HepG2 (cell line): ENCODE results near the gene PRR19. TPM values are rescaled to one million over a fixed set of nuclear protein-coding genes. Genes with fewer than 3 reads are reported as not detected.

Experiments used
- BATF2 ChIP-seq: sonication (generic); formaldehyde crosslinking; IDR thresholded peaks from 2 replicates; pipeline ENCODE4 v1.8.0; 2022; ENCODE audit warnings: mild to moderate bottlenecking, missing genetic modification reagents, moderate library complexity
- CERS6 ChIP-seq: sonication (generic); formaldehyde crosslinking; IDR thresholded peaks from 2 replicates; pipeline ENCODE4 v1.5.0; 2020; ENCODE audit warnings: missing genetic modification reagents
- EP300 ChIP-seq, 3 experiments: sonication (generic) in 1 of 3; formaldehyde crosslinking in 1 of 3; IDR thresholded peaks; 2 replicates each; pipeline versions ENCODE4 v1.5.1 to v1.6.1; 2011 to 2020; ENCODE audit warnings: low read depth in 2 of 3, low read length in 2 of 3, borderline replicate concordance in 1 of 3, improper control_type of control experiment in 1 of 3, mild to moderate bottlenecking in 1 of 3, missing genetic modification reagents in 1 of 3, moderate library complexity in 1 of 3
- FLYWCH1 ChIP-seq: sonication (generic); formaldehyde crosslinking; IDR thresholded peaks from 2 replicates; pipeline ENCODE4 v1.8.1; 2023; ENCODE audit warnings: mild to moderate bottlenecking, missing genetic modification reagents
- GMEB1 ChIP-seq: sonication (generic); formaldehyde crosslinking; IDR thresholded peaks from 2 replicates; pipeline ENCODE4 v1.5.1; 2020; ENCODE audit warnings: missing genetic modification reagents, mild to moderate bottlenecking, borderline replicate concordance
- KMT2B ChIP-seq: IDR thresholded peaks from 2 replicates; pipeline ENCODE4 v1.6.1; 2016; ENCODE audit warnings: missing genetic modification reagents, missing compliant biosample characterization
- MEIS2 ChIP-seq: sonication (generic); formaldehyde crosslinking; IDR thresholded peaks from 2 replicates; pipeline ENCODE4 v1.9.0; 2021; ENCODE audit warnings: mild to moderate bottlenecking, missing genetic modification reagents
- MYNN ChIP-seq: sonication (generic); formaldehyde crosslinking; IDR thresholded peaks from 2 replicates; pipeline ENCODE4 v1.4.0; 2020; ENCODE audit warnings: mild to moderate bottlenecking, low read depth, missing genetic modification reagents
- PHB2 ChIP-seq: fragments of 450-650 bp; IDR thresholded peaks from 2 replicates; pipeline ENCODE4 v1.6.1; 2018; ENCODE audit not compliant: partially characterized antibody
- SATB2 ChIP-seq: sonication (generic); formaldehyde crosslinking; IDR thresholded peaks from 2 replicates; pipeline ENCODE4 v1.5.0; 2020; ENCODE audit warnings: missing genetic modification reagents
- SNAPC5 ChIP-seq: sonication (generic); formaldehyde crosslinking; IDR thresholded peaks from 2 replicates; pipeline ENCODE4 v1.8.1; 2023; ENCODE audit warnings: mild to moderate bottlenecking, missing genetic modification reagents, borderline replicate concordance
- SOX13 ChIP-seq, 3 experiments: fragments of 450-650 bp in 1 of 3; sonication (generic) in 1 of 3; formaldehyde crosslinking in 1 of 3; IDR thresholded peaks in 2 of 3; conservative IDR thresholded peaks in 1 of 3; 2 replicates each; pipeline versions ENCODE4 v1.5.0 to v1.6.1; 2016 to 2020; ENCODE audit warnings: antibody characterized with exemption in 1 of 3, mild to moderate bottlenecking in 1 of 3, missing compliant biosample characterization in 1 of 3, missing genetic modification reagents in 1 of 3, moderate library complexity in 1 of 3
- SRSF9 ChIP-seq: fragments of 200-400 bp; formaldehyde crosslinking; IDR thresholded peaks from 2 replicates; pipeline ENCODE4 v1.6.1; 2018; ENCODE audit warnings: borderline replicate concordance, mild to moderate bottlenecking, low read depth, low read length; ENCODE audit not compliant: insufficient read depth, poor library complexity, severe bottlenecking
- TAF1 ChIP-seq: sonication (generic); formaldehyde crosslinking; IDR thresholded peaks from 2 replicates; pipeline ENCODE4 v1.4.0; 2020; ENCODE audit warnings: missing genetic modification reagents
- THRA ChIP-seq: sonication (generic); formaldehyde crosslinking; IDR thresholded peaks from 2 replicates; pipeline ENCODE4 v1.4.0; 2020; ENCODE audit warnings: missing genetic modification reagents, borderline replicate concordance
- ZBTB38 ChIP-seq: sonication (generic); formaldehyde crosslinking; IDR thresholded peaks from 2 replicates; pipeline ENCODE4 v1.5.1; 2020; ENCODE audit warnings: mild to moderate bottlenecking, missing genetic modification reagents
- ZNF292 ChIP-seq: sonication (generic); formaldehyde crosslinking; IDR thresholded peaks from 2 replicates; pipeline ENCODE4 v1.8.1; 2022; ENCODE audit warnings: mild to moderate bottlenecking, low read depth, missing genetic modification reagents, borderline replicate concordance
- ZNF44 ChIP-seq: sonication (generic); formaldehyde crosslinking; IDR thresholded peaks from 2 replicates; pipeline ENCODE4 v1.5.1; 2020; ENCODE audit warnings: mild to moderate bottlenecking, missing genetic modification reagents
- ZNF557 ChIP-seq: sonication (generic); formaldehyde crosslinking; IDR thresholded peaks from 2 replicates; pipeline ENCODE4 v1.4.0; 2020; ENCODE audit warnings: missing genetic modification reagents
- ZNF652 ChIP-seq: IDR thresholded peaks from 2 replicates; pipeline ENCODE4 v1.6.1; 2016; ENCODE audit warnings: low read depth, borderline replicate concordance
- polyA plus RNA-seq, 8 experiments: library from polyadenylated mRNA; depleted of rRNA in 3 of 8; stranded (reverse) in 7 of 8; unstranded in 1 of 8; fragments of >200 nt; fragmentation: Illumina TruSeq in 4 of 8; extraction: Trizol in 4 of 8; gene quantifications; 2 replicates each; pipeline versions ENCODE4 v1.2.1 to v1.2.3, GENCODE V29; 2011 to 2016; ENCODE audit warnings: low read depth in 4 of 8, missing spikeins in 1 of 8, mixed read lengths in 1 of 8; ENCODE audit not compliant: insufficient read depth in 1 of 8
- total RNA-seq, 5 experiments: library from RNA; depleted of rRNA; stranded (reverse); fragments of >200 nt; fragmentation: Illumina TruSeq; extraction: Trizol; gene quantifications; 2 replicates each; pipeline ENCODE4 v1.2.3, GENCODE V29; 2016; ENCODE audit warnings: low read depth in 1 of 5
- TF ChIP-seq, protein P1 (sequence below): IDR thresholded peaks from 2 replicates; pipeline ENCODE4 v1.6.1; 2016
- TF ChIP-seq, protein P2 (sequence below): sonication (generic); formaldehyde crosslinking; IDR thresholded peaks from 2 replicates; pipeline ENCODE4 v1.4.0; 2020; ENCODE audit warnings: missing genetic modification reagents

PRR19 gene
- total and polyA plus RNA-seq, 2 of the 13 experiments (the other 11 are each of a cell fraction or from before 2014, with no cell fraction given): 0.21 to 0.33 TPM

DNA sequence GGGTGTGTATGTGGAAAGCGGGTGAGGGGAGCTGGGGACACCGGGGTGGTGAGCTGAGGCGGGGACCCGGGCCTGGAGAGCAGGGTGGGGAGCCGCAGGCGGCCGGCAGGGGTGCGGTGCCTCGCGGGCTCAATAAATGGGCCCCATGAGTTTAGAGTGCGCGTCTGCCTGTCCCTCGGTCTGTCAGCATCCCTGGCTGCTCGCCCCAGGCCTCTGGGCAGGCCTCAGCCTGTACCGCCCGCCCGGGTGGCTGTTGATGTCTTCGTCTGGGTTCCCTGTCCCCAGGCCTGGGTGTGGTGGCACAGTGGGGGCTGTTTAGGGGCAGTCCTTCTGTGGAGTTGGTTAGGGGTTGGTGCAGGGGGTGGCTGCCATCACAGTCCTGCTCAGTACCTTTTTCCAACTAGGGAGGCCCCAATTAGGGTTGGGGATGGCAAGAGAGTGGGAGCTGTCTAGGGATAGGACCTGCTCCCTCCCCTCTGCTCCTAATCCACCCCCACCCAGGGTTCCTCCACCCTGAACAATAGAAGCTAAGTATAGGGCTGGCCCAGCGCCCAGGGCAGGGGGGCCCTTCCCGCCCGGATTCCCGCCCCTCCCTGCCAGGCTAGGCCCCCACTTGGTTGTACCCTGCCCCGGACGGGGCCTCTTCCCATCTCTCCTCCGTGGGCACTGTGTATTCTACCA, 20.6 kb upstream of the PRR19 start (continued):
- TF ChIP-seq ZNF292 (CRISPR knock-in tag): no peak
- no peak for TF ChIP-seq MYNN (CRISPR knock-in tag)
- TF ChIP-seq GMEB1 (CRISPR knock-in tag): no peak
- TF ChIP-seq, protein P1, sequence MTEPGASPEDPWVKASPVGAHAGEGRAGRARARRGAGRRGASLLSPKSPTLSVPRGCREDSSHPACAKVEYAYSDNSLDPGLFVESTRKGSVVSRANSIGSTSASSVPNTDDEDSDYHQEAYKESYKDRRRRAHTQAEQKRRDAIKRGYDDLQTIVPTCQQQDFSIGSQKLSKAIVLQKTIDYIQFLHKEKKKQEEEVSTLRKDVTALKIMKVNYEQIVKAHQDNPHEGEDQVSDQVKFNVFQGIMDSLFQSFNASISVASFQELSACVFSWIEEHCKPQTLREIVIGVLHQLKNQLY (CRISPR knock-in tag): no peak
- no peak for TF ChIP-seq MEIS2 (CRISPR knock-in tag)
- TF ChIP-seq BATF2 (CRISPR knock-in tag): no peak
- no peak for TF ChIP-seq FLYWCH1 (CRISPR knock-in tag)
- TF ChIP-seq KMT2B (CRISPR knock-in tag): no peak
- TF ChIP-seq SATB2 (CRISPR knock-in tag): no peak
- TF ChIP-seq PHB2: no peak
- peak; percentile 76 for TF ChIP-seq SOX13 (IDR thresholded peaks at IDR 0.05)
- peak in 1 of 2 experiments; percentile 82; a peak in 2 of 4 replicates for TF ChIP-seq SOX13 (CRISPR knock-in tag; conservative IDR thresholded peaks at IDR 0.05 in 1 of 2, IDR thresholded peaks at IDR 0.05 in 1 of 2)
- no peak for TF ChIP-seq ZBTB38 (CRISPR knock-in tag)
- TF ChIP-seq ZNF44 (CRISPR knock-in tag): no peak
- no peak for TF ChIP-seq SNAPC5
- no peak for TF ChIP-seq ZNF652
- TF ChIP-seq SRSF9: no peak
- TF ChIP-seq TAF1: peak; percentile 41; the same call in 1 of the 2 replicates
- no peak for TF ChIP-seq THRA (CRISPR knock-in tag)
- no peak for TF ChIP-seq ZNF557 (CRISPR knock-in tag)
- TF ChIP-seq, protein P2, sequence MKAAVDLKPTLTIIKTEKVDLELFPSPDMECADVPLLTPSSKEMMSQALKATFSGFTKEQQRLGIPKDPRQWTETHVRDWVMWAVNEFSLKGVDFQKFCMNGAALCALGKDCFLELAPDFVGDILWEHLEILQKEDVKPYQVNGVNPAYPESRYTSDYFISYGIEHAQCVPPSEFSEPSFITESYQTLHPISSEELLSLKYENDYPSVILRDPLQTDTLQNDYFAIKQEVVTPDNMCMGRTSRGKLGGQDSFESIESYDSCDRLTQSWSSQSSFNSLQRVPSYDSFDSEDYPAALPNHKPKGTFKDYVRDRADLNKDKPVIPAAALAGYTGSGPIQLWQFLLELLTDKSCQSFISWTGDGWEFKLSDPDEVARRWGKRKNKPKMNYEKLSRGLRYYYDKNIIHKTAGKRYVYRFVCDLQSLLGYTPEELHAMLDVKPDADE (CRISPR knock-in tag): no peak
- no peak for TF ChIP-seq CERS6 (CRISPR knock-in tag)
- TF ChIP-seq EP300 (IDR thresholded peaks at IDR 0.05; ENCODE audit: low read depth in 2 of 2, low read length in 2 of 2): peak in 1 of 2 experiments; percentile 16; a peak in 1 of 4 replicates
- no peak for TF ChIP-seq EP300 (CRISPR knock-in tag; IDR thresholded peaks at IDR 0.05; ENCODE audit: borderline replicate concordance)
